Neural cell (in vitro differentiated cells): Measurements from ENCODE around the gene MED20.

ENCODE experiments used
- CTCF ChIP-seq: fragments of 450-650 bp; IDR thresholded peaks from 2 replicates; pipeline ENCODE4 v1.5.1; 2014; ENCODE audit warnings: antibody characterized with exemption, mild to moderate bottlenecking, moderate library complexity; ENCODE audit not compliant: poor library complexity, severe bottlenecking
- EP300 ChIP-seq: fragments of 450-650 bp; conservative IDR thresholded peaks from 2 replicates; pipeline ENCODE4 v1.6.1; 2014; ENCODE audit warnings: antibody characterized with exemption, mild to moderate bottlenecking, moderate library complexity; ENCODE audit not compliant: poor library complexity, severe bottlenecking
- EZH2 ChIP-seq: fragments of 200-600, 300-800 bp; shearing (Covaris generic), sonication (generic); IDR thresholded peaks from 2 replicates; pipeline ENCODE4 v1.6.1; 2014; ENCODE audit warnings: antibody characterized with exemption, low read length, borderline replicate concordance, mild to moderate bottlenecking; ENCODE audit not compliant: insufficient read depth, poor library complexity, severe bottlenecking
- MXI1 ChIP-seq: fragments of 450-650 bp; conservative IDR thresholded peaks from 2 replicates; pipeline ENCODE4 v1.6.1; 2014; ENCODE audit warnings: antibody characterized with exemption, mild to moderate bottlenecking; ENCODE audit not compliant: poor library complexity, severe bottlenecking
- POLR2AphosphoS5 ChIP-seq: IDR thresholded peaks from 2 replicates; pipeline ENCODE4 v1.6.1; 2012
- RAD21 ChIP-seq: fragments of 450-650 bp; conservative IDR thresholded peaks from 2 replicates; pipeline ENCODE4 v1.6.1; 2014; ENCODE audit warnings: antibody characterized with exemption, mild to moderate bottlenecking, moderate library complexity
- REST ChIP-seq: IDR thresholded peaks from 2 replicates; pipeline ENCODE4 v1.6.1; 2012; ENCODE audit warnings: borderline replicate concordance
- SMC3 ChIP-seq: fragments of 450-650 bp; conservative IDR thresholded peaks from 2 replicates; pipeline ENCODE4 v1.6.1; 2014; ENCODE audit warnings: antibody characterized with exemption, mild to moderate bottlenecking, moderate library complexity; ENCODE audit not compliant: poor library complexity
- TAF1 ChIP-seq: IDR thresholded peaks from 2 replicates; pipeline ENCODE4 v1.6.1; 2012; ENCODE audit warnings: low read depth

- TF ChIP-seq CTCF (no peak), POLR2AphosphoS5 (no peak), RAD21 (no peak), REST (no peak), EP300 (no peak), EZH2 (no peak), TAF1 (no peak), MXI1 (no peak), SMC3 (no peak)
Measured at GRCh38 chr6:41884957-41885356, 36.0 kb downstream of the MED20 start.
